Measurements from ENCODE around the gene FAF1. TPM values are rescaled to one million over a fixed set of nuclear protein-coding genes. Genes with fewer than 3 reads are reported as not detected.

Gene FAF1
- total and polyA plus RNA-seq, 9 donors, result 23.1 to 76.0 (median 57.1) TPM

GRCh38 chr1:50930193-50930592 is 29.9 kb downstream of the FAF1 start:
- no peaks in the 10 kb centered on the region for H3K27me3 ChIP-seq
- no peaks in the 10 kb centered on the region for H3K9me3 ChIP-seq
- DNase-seq, result no peak
- H3K4me1 ChIP-seq (ENCODE audit: insufficient read depth), result no peaks in the 10 kb centered on the region
- no peaks in the 10 kb centered on the region for H3K36me3 ChIP-seq
- no peak overlapping the region for H3K4me3 ChIP-seq
- no peak overlapping the region for H3K27ac ChIP-seq
- TF ChIP-seq POLR2A (IDR thresholded peaks at IDR 0.05), result no peak
- intact Hi-C loops (cut with DNase I), result loop anchor here in 2 of 4 donors (5.0 to 10.0 kb wide), 2 partner anchors 218 to 255 kb away; no protein-coding TSS in a partner anchor

- Histone ChIP-seq H3K27ac (no peak overlapping the region), H3K4me3 (no peak overlapping the region), H3K9me3 (no peaks in the 10 kb centered on the region), H3K36me3 (no peaks in the 10 kb centered on the region), H3K4me1 (ENCODE audit: insufficient read depth) (no peaks in the 10 kb centered on the region), H3K27me3 (no peaks in the 10 kb centered on the region)
- WGBS, 3 donors, result 32 to 41% (median 32%) methylated on average over 2 of the region's 2 CpGs
- intact Hi-C loops (cut with DNase I), result no loop called here
- no peak for DNase-seq
- no peak for TF ChIP-seq POLR2A (IDR thresholded peaks at IDR 0.05)
- no peak for TF ChIP-seq EP300 (IDR thresholded peaks at IDR 0.05)
- peak; percentile 14 to 45 (median 41) for TF ChIP-seq CTCF (IDR thresholded peaks at IDR 0.05)
These were observed 30.6 kb downstream of the FAF1 start for GRCh38 chr1:50929376-50929958.

GRCh38 chr1:50923564-50923963 is 36.5 kb downstream of the FAF1 start:
- H3K4me3 ChIP-seq, result no peak overlapping the region
- H3K27me3 ChIP-seq, result no peaks in the 10 kb centered on the region
- no peaks in the 10 kb centered on the region for H3K4me1 ChIP-seq (ENCODE audit: insufficient read depth)
- H3K9me3 ChIP-seq, result no peaks in the 10 kb centered on the region
- DNase-seq, result no peak
- intact Hi-C loops (cut with DNase I), result no loop called here
- H3K36me3 ChIP-seq, result no peaks in the 10 kb centered on the region
- no peak overlapping the region for H3K27ac ChIP-seq
- 89 to 100% (median 97%) methylated on average over 1 of the region's 1 CpG for WGBS, 3 donors
- no peak for TF ChIP-seq POLR2A (IDR thresholded peaks at IDR 0.05)
- TF ChIP-seq CTCF (IDR thresholded peaks at IDR 0.05), result no peak

- Histone ChIP-seq H3K27me3 (no peaks in the 10 kb centered on the region), H3K4me1 (ENCODE audit: insufficient read depth) (no peaks in the 10 kb centered on the region), H3K36me3 (no peaks in the 10 kb centered on the region), H3K27ac (no peak overlapping the region), H3K4me3 (no peak overlapping the region), H3K9me3 (no peaks in the 10 kb centered on the region)
- DNase-seq, result no peak
- WGBS, 3 donors, result 95 to 98% (median 98%) methylated on average over 4 of the region's 4 CpGs
- TF ChIP-seq CTCF (IDR thresholded peaks at IDR 0.05), result no peak
- TF ChIP-seq EP300 (IDR thresholded peaks at IDR 0.05), result no peak
- no peak for TF ChIP-seq POLR2A (IDR thresholded peaks at IDR 0.05)
- intact Hi-C loops (cut with DNase I), result no loop called here
These were observed 39.0 kb downstream of the FAF1 start for GRCh38 chr1:50921029-50921428.

- no peak overlapping the region for H3K27ac ChIP-seq
- H3K27me3 ChIP-seq, result no peaks in the 10 kb centered on the region
- no peak for DNase-seq
- no peaks in the 10 kb centered on the region for H3K4me1 ChIP-seq (ENCODE audit: insufficient read depth)
- TF ChIP-seq EP300 (IDR thresholded peaks at IDR 0.05), result no peak
- TF ChIP-seq CTCF (IDR thresholded peaks at IDR 0.05), result no peak
- TF ChIP-seq POLR2A (IDR thresholded peaks at IDR 0.05), result no peak
- WGBS, 3 donors, result 96 to 97% (median 97%) methylated on average over 1 of the region's 1 CpG
- H3K4me3 ChIP-seq, result no peak overlapping the region
- no peaks in the 10 kb centered on the region for H3K36me3 ChIP-seq
- H3K9me3 ChIP-seq, result no peaks in the 10 kb centered on the region
- intact Hi-C loops (cut with DNase I), result no loop called here
These were observed 39.7 kb downstream of the FAF1 start for GRCh38 chr1:50920409-50920808.

Measured in ovary (tissue), 9 donors.